Measurements from ENCODE around the gene LMO7. TPM values are rescaled to one million over a fixed set of nuclear protein-coding genes. Genes with fewer than 3 reads are reported as not detected.

The LMO7 gene
- total and polyA plus RNA-seq, 2 of the 4 experiments (the other 2 are of a cell fraction): 266 to 367 TPM

DNA sequence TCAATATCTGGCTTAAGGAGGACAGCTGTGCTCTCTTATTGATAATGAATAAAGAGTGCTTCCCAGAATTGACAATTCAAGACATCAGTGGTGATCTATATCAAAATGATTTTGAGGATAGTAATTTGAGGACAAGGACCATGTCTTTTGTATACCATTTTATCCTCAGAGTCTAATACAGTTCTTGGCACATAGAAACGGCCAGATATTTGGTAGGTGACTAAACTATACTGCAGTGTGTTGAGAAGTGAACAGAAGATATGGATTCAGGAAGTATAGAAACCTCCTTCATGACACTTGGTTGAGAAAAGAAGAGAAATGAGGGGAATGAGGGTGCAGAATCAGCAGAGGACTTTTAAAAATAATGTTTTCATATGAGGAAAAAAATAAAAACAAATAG, 16.1 kb upstream of the LMO7 start:
- peak overlapping the region; percentile 67; the same call in 1 of the 2 replicates for H3K18ac ChIP-seq (ENCODE audit: low read depth, low read length)
- no peaks in the 10 kb centered on the region for H3K36me3 ChIP-seq (ENCODE audit: control insufficient read depth, insufficient read depth, low read length)
- DNase-seq (no peak), ATAC-seq (ENCODE audit: low read depth) (0 out of 2 replicates have a peak, but pooled peaks have one; percentile 16)
- peaks cover 20% of the 10 kb centered on the region for H3K4me1 ChIP-seq (ENCODE audit: control insufficient read depth, insufficient read depth, low read length)
- peak overlapping the region; percentile 13; the same call in 1 of the 2 replicates for H4K91ac ChIP-seq (ENCODE audit: insufficient read depth, low read depth, low read length)
- no peak for TF ChIP-seq BHLHE40 (IDR thresholded peaks at IDR 0.05; ENCODE audit: low read depth, low read length)
- no peak for TF ChIP-seq MAFK (IDR thresholded peaks at IDR 0.05; ENCODE audit: low read depth, low read length)
- no peak for TF ChIP-seq MAZ (IDR thresholded peaks at IDR 0.05; ENCODE audit: borderline replicate concordance, low read depth, low read length)
- no peak for TF ChIP-seq FOS (IDR thresholded peaks at IDR 0.05; ENCODE audit: low read depth, low read length)
- peak overlapping the region; percentile 95; the same call in 1 of the 2 replicates for H3K4ac ChIP-seq (ENCODE audit: low read depth, low read length)
- no peak overlapping the region for H2BK15ac ChIP-seq (ENCODE audit: low read depth, low read length)
- H2BK120ac ChIP-seq (ENCODE audit: low read depth, low read length): peak overlapping the region; percentile 98
- no peaks in the 10 kb centered on the region for H4K20me1 ChIP-seq (ENCODE audit: insufficient read depth, low read length)
- H3K9me3 ChIP-seq (ENCODE audit: control insufficient read depth, insufficient read depth, low read length): no peaks in the 10 kb centered on the region
- dilution Hi-C loops (cut with HindIII; ENCODE audit: low sequenced_read_pairs, unreplicated experiment) (no loop called here), in situ Hi-C loops (cut with MboI; ENCODE audit: low sequenced_read_pairs) (no loop called here), intact Hi-C loops (cut with micrococcal nuclease) (loop anchor here (5.0 kb wide), 2 partner anchors 38 to 848 kb away; no protein-coding TSS in a partner anchor)
- H2AK9ac ChIP-seq (replicated peaks; ENCODE audit: low read depth, low read length, poor library complexity): no peak overlapping the region
- POLR2A ChIA-PET (ENCODE audit: unreplicated experiment): no interaction called here
- CTCF ChIA-PET: no interaction called here
- H2AFZ ChIP-seq (replicated peaks; ENCODE audit: low read length, poor library complexity): no peak overlapping the region
- peak overlapping the region; percentile 80 for H3K56ac ChIP-seq (ENCODE audit: extremely low read depth, insufficient read depth, low read length)
- peak overlapping the region; percentile 97 for H2BK20ac ChIP-seq (ENCODE audit: low read depth, low read length)
- H4K5ac ChIP-seq (ENCODE audit: low read depth, low read length): no peak overlapping the region; the same call in 1 of the 2 replicates
- BruUV-seq (replicated peaks): no TSS peak
- H3K14ac ChIP-seq (replicated peaks; ENCODE audit: low read depth, low read length): peak overlapping the region; percentile 81
- H2BK5ac ChIP-seq (ENCODE audit: low read depth, low read length, poor library complexity, severe bottlenecking): peak overlapping the region; percentile 96
- peaks cover 10% of the 10 kb centered on the region for H3K9me1 ChIP-seq (ENCODE audit: insufficient read depth, low read length)
- H3K79me1 ChIP-seq (ENCODE audit: low read depth in 1 of 2, low read length in 2 of 2): peaks cover 7 to 50% of the 10 kb centered on the region in 2 experiments
- H3K27ac ChIP-seq (ENCODE audit: insufficient read depth, low read length): peak overlapping the region; percentile 20; the same call in 1 of the 2 replicates
- no peak overlapping the region for H3K4me3 ChIP-seq (ENCODE audit: insufficient read depth, low read depth, low read length)
- 0 out of 2 replicates have a peak overlapping the region, but pooled peaks have one; percentile 1 for H2AK5ac ChIP-seq (ENCODE audit: low read depth, low read length)
- H3K27me3 ChIP-seq (ENCODE audit: control insufficient read depth, insufficient read depth, low read length): no peaks in the 10 kb centered on the region
- no CpG with 5 or more reads among the region's 1 CpG for WGBS, 2 experiments (ENCODE audit: extremely low coverage in 2 of 2, insufficient read length in 1 of 2)
- H3K9ac ChIP-seq (ENCODE audit: low read depth, low read length): no peak overlapping the region
- H3K23ac ChIP-seq (ENCODE audit: low read depth, low read length): peak overlapping the region; percentile 98; the same call in 1 of the 2 replicates
- H3K4me2 ChIP-seq (ENCODE audit: low read depth, low read length): peak overlapping the region; percentile 16; the same call in 1 of the 2 replicates
- H4K8ac ChIP-seq (ENCODE audit: low read depth in 2 of 2, low read length in 2 of 2): peak overlapping the region; percentile 63 to 98; a peak in 2 of 4 replicates
